ENCODE results near the gene ADCY5.

DNA sequence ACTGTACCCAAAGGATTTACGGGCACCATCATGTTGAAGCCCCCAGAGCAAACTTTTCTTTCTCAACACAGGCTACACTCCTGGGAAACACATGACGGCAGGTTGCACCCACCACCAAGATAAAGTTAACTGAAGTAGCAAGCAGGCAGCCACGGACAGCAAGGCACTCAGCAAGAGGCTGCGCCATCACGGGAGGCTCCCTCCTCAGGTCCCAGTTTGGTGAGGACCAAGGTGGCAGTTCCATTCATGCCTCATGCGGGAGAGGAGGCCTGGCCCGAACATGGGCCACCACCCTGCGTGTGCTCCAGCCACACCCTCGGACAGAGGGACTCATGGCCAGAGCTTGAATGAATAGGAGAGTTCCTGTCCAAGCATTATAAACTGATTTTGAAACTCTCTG is 6.8 kb downstream of the ADCY5 start:
- no peak for TF ChIP-seq EZH2 (IDR thresholded peaks at IDR 0.05; ENCODE audit: borderline replicate concordance, insufficient read depth, low read depth, low read length, poor library complexity, severe bottlenecking)
- TF ChIP-seq, protein P1, sequence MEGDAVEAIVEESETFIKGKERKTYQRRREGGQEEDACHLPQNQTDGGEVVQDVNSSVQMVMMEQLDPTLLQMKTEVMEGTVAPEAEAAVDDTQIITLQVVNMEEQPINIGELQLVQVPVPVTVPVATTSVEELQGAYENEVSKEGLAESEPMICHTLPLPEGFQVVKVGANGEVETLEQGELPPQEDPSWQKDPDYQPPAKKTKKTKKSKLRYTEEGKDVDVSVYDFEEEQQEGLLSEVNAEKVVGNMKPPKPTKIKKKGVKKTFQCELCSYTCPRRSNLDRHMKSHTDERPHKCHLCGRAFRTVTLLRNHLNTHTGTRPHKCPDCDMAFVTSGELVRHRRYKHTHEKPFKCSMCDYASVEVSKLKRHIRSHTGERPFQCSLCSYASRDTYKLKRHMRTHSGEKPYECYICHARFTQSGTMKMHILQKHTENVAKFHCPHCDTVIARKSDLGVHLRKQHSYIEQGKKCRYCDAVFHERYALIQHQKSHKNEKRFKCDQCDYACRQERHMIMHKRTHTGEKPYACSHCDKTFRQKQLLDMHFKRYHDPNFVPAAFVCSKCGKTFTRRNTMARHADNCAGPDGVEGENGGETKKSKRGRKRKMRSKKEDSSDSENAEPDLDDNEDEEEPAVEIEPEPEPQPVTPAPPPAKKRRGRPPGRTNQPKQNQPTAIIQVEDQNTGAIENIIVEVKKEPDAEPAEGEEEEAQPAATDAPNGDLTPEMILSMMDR (IDR thresholded peaks at IDR 0.05): no peak
